ENCODE results near the gene MAPK4.

MAPK4 gene

GRCh38 chr18:50654658-50655550, 95.0 kb downstream of the MAPK4 start:
- no peak for DNase-seq

GRCh38 chr18:50656396-50656795, 96.5 kb downstream of the MAPK4 start:
- no peak for DNase-seq

GRCh38 chr18:50656841-50657470, 97.1 kb downstream of the MAPK4 start:
- DNase-seq: no peak

GRCh38 chr18:50658601-50659000, 98.7 kb downstream of the MAPK4 start:
- DNase-seq: no peak

GRCh38 chr18:50659091-50660003, 99.5 kb downstream of the MAPK4 start:
- DNase-seq: no peak

GRCh38 chr18:50661013-50661412, 101.1 kb downstream of the MAPK4 start:
- no peak for DNase-seq

GRCh38 chr18:50662177-50662576, 102.3 kb downstream of the MAPK4 start:
- DNase-seq: no peak

- no peak for DNase-seq
Measured at GRCh38 chr18:50662775-50663383, 103.0 kb downstream of the MAPK4 start.

- no peak for DNase-seq
Measured at GRCh38 chr18:50663626-50664441, 103.9 kb downstream of the MAPK4 start.

- DNase-seq: no peak
Measured at GRCh38 chr18:50665015-50665414, 105.1 kb downstream of the MAPK4 start.

- no peak for DNase-seq
Measured at GRCh38 chr18:50665519-50665918, 105.6 kb downstream of the MAPK4 start.

- DNase-seq: no peak
Measured at GRCh38 chr18:50666536-50666935, 106.6 kb downstream of the MAPK4 start.

GRCh38 chr18:50671376-50671775, 111.5 kb downstream of the MAPK4 start:
- no peak for DNase-seq

- no peak for DNase-seq
Measured at GRCh38 chr18:50674307-50674980, 114.6 kb downstream of the MAPK4 start.

- DNase-seq: no peak
Measured at GRCh38 chr18:50675043-50675442, 115.2 kb downstream of the MAPK4 start.

GRCh38 chr18:50678651-50679050, 118.8 kb downstream of the MAPK4 start:
- no peak for DNase-seq

GRCh38 chr18:50679056-50679455, 119.2 kb downstream of the MAPK4 start:
- no peak for DNase-seq

- DNase-seq: no peak
Measured at GRCh38 chr18:50679656-50680055, 119.8 kb downstream of the MAPK4 start.

GRCh38 chr18:50680966-50681365, 121.1 kb downstream of the MAPK4 start:
- DNase-seq: no peak

GRCh38 chr18:50682852-50683251, 123.0 kb downstream of the MAPK4 start:
- no peak for DNase-seq

- DNase-seq: no peak
Measured at GRCh38 chr18:50686409-50686808, 126.5 kb downstream of the MAPK4 start.

All from activated CD4-positive, alpha-beta T cell treated with anti-CD3 and anti-CD28 coated beads, Interleukin-2, amount 50 U/mL, for 48 hours (primary cell).